Spleen (tissue), 11 donors: ENCODE measurements around the gene SLC12A6. TPM values are rescaled to one million over a fixed set of nuclear protein-coding genes. Genes with fewer than 3 reads are reported as not detected.

Experiments used
- DNase-seq: peaks from one replicate; pipeline ENCODE4 v3.0.0-alpha.2; 2020
- H3K27ac ChIP-seq, 8 donors: fragments of 200-600 bp; sonication (generic) in 7 of 8; 1 replicate in 4 of 8; 2 replicates in 4 of 8; pipeline versions ENCODE4 v1.5.0 to v1.8.0; 2016 to 2021; ENCODE audit warnings: inconsistent platforms in 4 of 8, mild to moderate bottlenecking in 4 of 8, moderate library complexity in 1 of 8
- H3K27me3 ChIP-seq, 7 donors: fragments of 200-600 bp; sonication (generic) in 6 of 7; replicated peaks in 1 of 7; 1 replicate in 4 of 7; 2 replicates in 3 of 7; pipeline versions ENCODE4 v1.5.0 to v1.8.0; 2016 to 2021; ENCODE audit warnings: inconsistent platforms in 3 of 7, mild to moderate bottlenecking in 1 of 7
- H3K36me3 ChIP-seq, 6 donors: fragments of 200-600 bp; sonication (generic) in 5 of 6; 1 replicate in 4 of 6; 2 replicates in 2 of 6; pipeline versions ENCODE4 v1.5.0 to v1.8.0; 2016 to 2021; ENCODE audit warnings: inconsistent platforms in 2 of 6
- H3K4me1 ChIP-seq, 6 donors: fragments of 200-600 bp; sonication (generic) in 5 of 6; 1 replicate in 3 of 6; 2 replicates in 3 of 6; pipeline versions ENCODE4 v1.5.0 to v1.8.0; 2016 to 2021; ENCODE audit warnings: inconsistent platforms in 3 of 6
- H3K4me3 ChIP-seq, 8 donors: fragments of 200-600 bp; sonication (generic) in 7 of 8; 1 replicate in 4 of 8; 2 replicates in 4 of 8; pipeline versions ENCODE4 v1.5.0 to v1.8.0; 2016 to 2021; ENCODE audit warnings: inconsistent platforms in 4 of 8, mild to moderate bottlenecking in 4 of 8, moderate library complexity in 2 of 8
- H3K9me3 ChIP-seq, 8 donors: fragments of 200-600 bp; sonication (generic) in 7 of 8; 1 replicate in 4 of 8; 2 replicates in 4 of 8; pipeline versions ENCODE4 v1.5.0 to v1.8.0; 2016 to 2021; ENCODE audit warnings: inconsistent platforms in 4 of 8
- CTCF ChIP-seq, 11 experiments: fragments of 200-600 bp in 7 of 11; fragments of 450-650 bp in 4 of 11; sonication (generic) in 4 of 11; IDR thresholded peaks in 8 of 11; conservative IDR thresholded peaks in 3 of 11; 1 replicate in 7 of 11; 2 replicates in 4 of 11; pipeline versions ENCODE4 v1.4.0 to v1.8.0; 2016 to 2021; ENCODE audit warnings: antibody characterized with exemption in 11 of 11, inconsistent platforms in 4 of 11, mild to moderate bottlenecking in 1 of 11
- POLR2A ChIP-seq, 3 donors: fragments of 450-650 bp; IDR thresholded peaks; one replicate each; pipeline ENCODE4 v1.5.1; 2017; ENCODE audit warnings: antibody characterized with exemption in 3 of 3, mild to moderate bottlenecking in 1 of 3
- POLR2AphosphoS5 ChIP-seq, 3 donors: sonication (generic); formaldehyde crosslinking; IDR thresholded peaks; one replicate each; pipeline ENCODE4 v1.5.1; 2017; ENCODE audit warnings: antibody characterized with exemption in 3 of 3
- WGBS, 5 donors: extraction: QIAGEN DNeasy Blood & Tissue Kit in 3 of 5; methylation state at CpG; one replicate each; pipeline versions ENCODE4 v1.1.5 to v1.1.7; 2013 to 2018; 5-methylcytosine and 5-hydroxymethylcytosine counted together
- intact Hi-C: fragments of 100-400 bp; cut with DNase I; formaldehyde crosslinking; loops from one replicate; pipeline ENCODE4 v1.15.0; 2023; ENCODE audit warnings: low total_unique reads
- polyA plus RNA-seq, 3 donors: library from polyadenylated mRNA; stranded (reverse); fragments of 200-250 nt; gene quantifications; one replicate each; pipeline ENCODE4 v1.2.1, GENCODE V29; 2013
- total RNA-seq, 7 donors: library from RNA; depleted of rRNA in 3 of 7; stranded (reverse); fragments of >200 nt in 3 of 7; fragmentation: NEBNext Ultra II Directional in 4 of 7; extraction: Animal tissue kit (Norgen Biotek cat#: 25700) in 4 of 7; gene quantifications; one replicate each; pipeline versions ENCODE4 v1.1.0 to v1.2.1, GENCODE V29; 2016 to 2021
- donor health status: healthy with polysubstance abuse.
- donor health status: DM: no; HTN: no; CAD: no; lungs with moderate emphysema.
- donor health status: DM: no; HTN: no; CAD: no.
- donor health status: Bipolar disorder and iron deficiency.
- donor health status: healthy.
- donor health status: DM: no; HTN: no; CAD: no.
- donor health status: DM: yes; HTN: yes; CAD: no.

SLC12A6 gene
- total and polyA plus RNA-seq, 10 donors = 5.2 to 120 (median 58.3) TPM

DNA sequence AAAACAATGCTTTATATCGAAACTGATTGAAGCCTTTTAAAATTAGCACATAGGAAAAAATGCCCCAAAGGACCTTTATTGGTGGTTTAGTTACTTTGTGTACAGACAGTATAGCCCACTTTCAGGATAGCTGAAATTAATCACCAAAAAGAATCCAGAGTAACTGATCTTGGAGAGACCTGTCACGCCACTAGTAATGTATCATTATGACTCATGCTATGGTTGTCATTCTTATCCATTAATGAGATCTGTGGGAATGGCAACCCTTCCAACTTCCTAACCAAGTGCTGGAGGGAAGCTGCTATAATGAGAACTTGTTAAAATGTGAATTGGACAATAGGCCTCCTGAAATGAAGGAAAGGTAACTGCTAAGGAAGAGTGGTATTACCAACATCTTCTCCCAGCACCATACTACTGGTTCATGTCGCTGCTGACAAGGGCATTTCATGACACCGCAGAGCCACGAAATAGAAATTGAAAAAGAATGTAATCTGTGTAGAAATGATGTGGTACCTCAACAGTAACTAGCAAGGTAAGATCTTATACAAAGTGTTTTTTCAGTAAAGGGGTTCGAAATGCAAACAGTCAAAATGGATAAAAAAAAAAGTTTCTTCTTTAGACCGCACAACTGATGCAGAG, 119.9 kb downstream of the SLC12A6 start:
- no peak for DNase-seq
- Histone ChIP-seq H3K4me3 (no peak overlapping the region), H3K27me3 (no peaks in the 10 kb centered on the region), H3K27ac (no peak overlapping the region), H3K4me1 (no peaks in the 10 kb centered on the region), H3K9me3 (no peaks in the 10 kb centered on the region), H3K36me3 (no peaks in the 10 kb centered on the region)
- TF ChIP-seq CTCF (IDR thresholded peaks at IDR 0.05 in 8 of 11, conservative IDR thresholded peaks at IDR 0.05 in 3 of 11) (no peak), POLR2AphosphoS5 (IDR thresholded peaks at IDR 0.05) (no peak), POLR2A (IDR thresholded peaks at IDR 0.05) (no peak)
- intact Hi-C loops = no loop called here
- WGBS, 5 donors = 84 to 92% (median 85%) methylated on average over 7 of the region's 7 CpGs

- Histone ChIP-seq H3K27ac (no peak overlapping the region), H3K4me1 (no peaks in the 10 kb centered on the region), H3K4me3 (no peak overlapping the region), H3K9me3 (no peaks in the 10 kb centered on the region), H3K27me3 (no peaks in the 10 kb centered on the region), H3K36me3 (no peaks in the 10 kb centered on the region)
- intact Hi-C loops = no loop called here
- TF ChIP-seq POLR2AphosphoS5 (IDR thresholded peaks at IDR 0.05) = no peak
- no peak for TF ChIP-seq CTCF (IDR thresholded peaks at IDR 0.05 in 8 of 11, conservative IDR thresholded peaks at IDR 0.05 in 3 of 11)
- TF ChIP-seq POLR2A (IDR thresholded peaks at IDR 0.05) = no peak
- DNase-seq = no peak
Measured at GRCh38 chr15:34216527-34217270, 120.9 kb downstream of the SLC12A6 start.

DNA sequence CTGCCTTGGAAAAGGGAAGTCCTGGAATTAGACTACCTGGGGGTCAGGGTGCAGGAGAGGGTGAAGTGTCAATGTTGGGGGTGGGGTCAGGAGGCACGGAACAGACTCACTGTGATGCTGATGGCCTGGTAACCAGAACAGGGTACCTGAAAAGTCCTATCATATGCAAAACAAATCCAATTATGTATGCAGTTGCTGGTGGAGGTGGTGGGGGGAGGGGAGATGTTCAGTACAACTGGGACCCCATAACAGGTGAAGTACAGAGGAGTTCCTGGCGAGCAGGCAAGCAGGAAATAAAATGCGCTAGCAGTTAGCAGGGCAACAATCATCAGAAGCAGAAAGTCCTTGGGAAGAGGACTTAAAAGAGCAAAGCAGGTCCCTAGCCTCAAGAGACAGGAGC, 123.4 kb downstream of the SLC12A6 start:
- no peaks in the 10 kb centered on the region for H3K36me3 ChIP-seq
- H3K9me3 ChIP-seq = no peaks in the 10 kb centered on the region
- no peak for DNase-seq
- TF ChIP-seq POLR2AphosphoS5 (IDR thresholded peaks at IDR 0.05) (no peak), POLR2A (IDR thresholded peaks at IDR 0.05) (no peak), CTCF (IDR thresholded peaks at IDR 0.05 in 8 of 11, conservative IDR thresholded peaks at IDR 0.05 in 3 of 11) (no peak)
- peaks cover 0 to 9% (median 7%) of the 10 kb centered on the region in 6 donors for H3K4me1 ChIP-seq
- intact Hi-C loops = loop anchor here (5.0 kb wide), 2 partner anchors 112 to 152 kb away; partner anchors contain the start of genes EMC7 and PGBD4
- H3K27ac ChIP-seq = no peak overlapping the region
- H3K4me3 ChIP-seq = no peak overlapping the region
- H3K27me3 ChIP-seq = no peaks in the 10 kb centered on the region
- WGBS, 5 donors = 53 to 68% (median 63%) methylated on average over 3 of the region's 3 CpGs

- 37 to 55% (median 42%) methylated on average over 4 of the region's 4 CpGs for WGBS, 5 donors
- no peak overlapping the region for H3K4me3 ChIP-seq
- intact Hi-C loops = loop anchor here (5.0 kb wide), 2 partner anchors 111 to 151 kb away; partner anchors contain the start of genes EMC7 and PGBD4
- no peak for DNase-seq
- H3K9me3 ChIP-seq = no peaks in the 10 kb centered on the region
- peaks cover 4 to 13% (median 12%) of the 10 kb centered on the region in 6 donors for H3K4me1 ChIP-seq
- H3K27me3 ChIP-seq = no peaks in the 10 kb centered on the region
- no peak overlapping the region for H3K27ac ChIP-seq
- no peaks in the 10 kb centered on the region for H3K36me3 ChIP-seq
- TF ChIP-seq CTCF (IDR thresholded peaks at IDR 0.05 in 8 of 11, conservative IDR thresholded peaks at IDR 0.05 in 3 of 11) (no peak), POLR2AphosphoS5 (IDR thresholded peaks at IDR 0.05) (no peak), POLR2A (IDR thresholded peaks at IDR 0.05) (no peak)
Measured at GRCh38 chr15:34213690-34214089, 123.9 kb downstream of the SLC12A6 start.
